H1 (cell line): ENCODE data around the gene MRPS2. TPM values are rescaled to one million over a fixed set of nuclear protein-coding genes. Genes with fewer than 3 reads are reported as not detected.

Experiments
- CTCF ChIA-PET: fragments of 300-600 bp; sonication (Branson Sonifier 250); formaldehyde crosslinking; loops from one replicate; lab custom pipeline; 2021; ENCODE audit not compliant: partially characterized antibody; lab: Charles Lee
- POLR2A ChIA-PET: fragments of 300-600 bp; sonication (Branson Sonifier 250); formaldehyde crosslinking; loops from one replicate; lab custom pipeline; 2021; ENCODE audit warnings: inconsistent platforms; ENCODE audit not compliant: partially characterized antibody; lab: Charles Lee
- DNase-seq, 2 experiments: peaks; one replicate each; pipeline versions ENCODE4 v3.0.0 to v3.0.0-alpha.2; 2010 to 2022; ENCODE audit warnings: low spot score in 2 of 2, low read depth in 1 of 2, mixed read lengths in 1 of 2
- FAIRE-seq: peaks from 2 replicates; lab custom pipeline; 2011; peaks lifted over from hg19 to GRCh38; lab: Jason Lieb, UNC
- H2AFZ ChIP-seq: 2 replicates; pipeline ENCODE4 v1.8.1; 2012; ENCODE audit warnings: low read length, inconsistent platforms
- H2AK5ac ChIP-seq: 2 replicates; pipeline ENCODE4 v1.6.1; 2013; ENCODE audit warnings: low read depth, low read length
- H2BK120ac ChIP-seq: replicated peaks from 2 replicates; pipeline ENCODE3; 2013; ENCODE audit warnings: low read depth, low read length, inconsistent platforms
- H2BK12ac ChIP-seq: 2 replicates; pipeline ENCODE4 v1.6.1; 2013; ENCODE audit warnings: low read depth, low read length
- H2BK15ac ChIP-seq: 2 replicates; pipeline ENCODE4 v1.6.1; 2013; ENCODE audit warnings: low read length
- H2BK20ac ChIP-seq: 2 replicates; pipeline ENCODE4 v1.6.1; 2013; ENCODE audit warnings: low read length
- H2BK5ac ChIP-seq: 2 replicates; pipeline ENCODE4 v1.6.1; 2013; ENCODE audit warnings: low read depth, low read length
- H3K14ac ChIP-seq: 2 replicates; pipeline ENCODE4 v1.6.1; 2013; ENCODE audit warnings: inconsistent platforms; ENCODE audit not compliant: insufficient read length
- H3K18ac ChIP-seq: 2 replicates; pipeline ENCODE4 v1.6.1; 2013; ENCODE audit warnings: low read length; ENCODE audit errors: extremely low read depth
- H3K23ac ChIP-seq: 2 replicates; pipeline ENCODE4 v1.6.1; 2013; ENCODE audit warnings: inconsistent platforms; ENCODE audit not compliant: insufficient read length
- H3K23me2 ChIP-seq: 2 replicates; pipeline ENCODE4 v1.6.1; 2013; ENCODE audit warnings: low read depth, low read length
- H3K27ac ChIP-seq: 2 replicates; pipeline ENCODE4 v1.6.1; 2011; ENCODE audit warnings: low read depth, low read length, inconsistent platforms
- H3K27me3 ChIP-seq, 4 experiments: replicated peaks in 1 of 4; 1 replicate in 1 of 4; 2 replicates in 3 of 4; pipeline versions ENCODE4 v1.6.1 to v1.8.1; 2011 to 2013; ENCODE audit warnings: low read length in 3 of 4, mild to moderate bottlenecking in 3 of 4, inconsistent platforms in 2 of 4, mixed read lengths in 2 of 4, moderate library complexity in 1 of 4; ENCODE audit not compliant: control insufficient read depth in 3 of 4, insufficient read depth in 3 of 4; ENCODE audit errors: extremely low read depth in 1 of 4
- H3K36me3 ChIP-seq, 4 experiments: 2 replicates each; pipeline versions ENCODE4 v1.6.1 to v1.8.1; 2011 to 2013; ENCODE audit warnings: mild to moderate bottlenecking in 4 of 4, low read length in 3 of 4, moderate library complexity in 2 of 4, control low read depth in 1 of 4, inconsistent platforms in 1 of 4; ENCODE audit not compliant: insufficient read depth in 4 of 4, control insufficient read depth in 2 of 4
- H3K4ac ChIP-seq: replicated peaks from 2 replicates; pipeline ENCODE3; 2013; ENCODE audit warnings: low read length, low read depth, mixed read lengths, inconsistent platforms; ENCODE audit not compliant: insufficient read length
- H3K4me1 ChIP-seq, 4 experiments: replicated peaks in 1 of 4; 1 replicate in 1 of 4; 2 replicates in 3 of 4; pipeline versions ENCODE4 v1.6.1 to v1.8.1; 2011 to 2013; ENCODE audit warnings: low read length in 3 of 4, inconsistent platforms in 2 of 4, mixed read lengths in 1 of 4; ENCODE audit not compliant: insufficient read depth in 4 of 4, control insufficient read depth in 3 of 4
- H3K4me2 ChIP-seq, 2 experiments: 2 replicates each; pipeline versions ENCODE4 v1.6.1 to v1.8.1; 2011 to 2013; ENCODE audit warnings: low read depth in 2 of 2, low read length in 2 of 2, control low read depth in 1 of 2, inconsistent platforms in 1 of 2, mild to moderate bottlenecking in 1 of 2; ENCODE audit not compliant: insufficient read depth in 1 of 2
- H3K4me3 ChIP-seq, 4 experiments: fragments of 200-600, 300-600 bp in 1 of 4; sonication (generic), shearing (Covaris generic), sonication (Bioruptor Twin) in 1 of 4; 2 replicates each; pipeline versions ENCODE4 v1.5.1 to v1.8.1; 2011 to 2016; ENCODE audit warnings: low read length in 4 of 4, low read depth in 3 of 4, control low read depth in 2 of 4, inconsistent platforms in 2 of 4, mild to moderate bottlenecking in 2 of 4, mixed read lengths in 1 of 4, moderate library complexity in 1 of 4; ENCODE audit not compliant: insufficient read depth in 2 of 4; ENCODE audit errors: extremely low read depth in 1 of 4
- H3K56ac ChIP-seq: replicated peaks from 2 replicates; pipeline ENCODE3; 2013; ENCODE audit warnings: low read depth, mild to moderate bottlenecking, mixed read lengths, low read length, inconsistent platforms; ENCODE audit not compliant: insufficient read length
- H3K79me1 ChIP-seq: 2 replicates; pipeline ENCODE4 v1.6.1; 2013; ENCODE audit warnings: low read depth, low read length, control low read depth
- H3K79me2 ChIP-seq, 2 experiments: 2 replicates each; pipeline versions ENCODE4 v1.6.1 to v1.8.1; 2012 to 2013; ENCODE audit warnings: low read length in 2 of 2, mild to moderate bottlenecking in 2 of 2, inconsistent platforms in 1 of 2; ENCODE audit not compliant: insufficient read depth in 2 of 2, control insufficient read depth in 1 of 2
- H3K9ac ChIP-seq, 4 experiments: replicated peaks in 1 of 4; 1 replicate in 1 of 4; 2 replicates in 3 of 4; pipeline versions ENCODE4 v1.6.1 to v1.8.1; 2011 to 2013; ENCODE audit warnings: low read depth in 3 of 4, low read length in 3 of 4, control low read depth in 2 of 4, mild to moderate bottlenecking in 2 of 4, moderate library complexity in 2 of 4, inconsistent platforms in 1 of 4; ENCODE audit errors: extremely low read depth in 1 of 4
- H3K9me3 ChIP-seq, 2 experiments: 2 replicates each; pipeline versions ENCODE4 v1.6.1 to v1.8.1; 2012 to 2013; ENCODE audit warnings: mild to moderate bottlenecking in 2 of 2, moderate library complexity in 2 of 2, control low read depth in 1 of 2, inconsistent platforms in 1 of 2, low read depth in 1 of 2, low read length in 1 of 2, mixed read lengths in 1 of 2; ENCODE audit not compliant: insufficient read depth in 2 of 2
- H4K20me1 ChIP-seq, 2 experiments: replicated peaks in 1 of 2; 2 replicates each; pipeline versions ENCODE3 to v1.8.1; 2011 to 2013; ENCODE audit warnings: inconsistent platforms in 2 of 2, low read length in 2 of 2, mild to moderate bottlenecking in 1 of 2; ENCODE audit not compliant: insufficient read depth in 2 of 2, control insufficient read depth in 1 of 2
- H4K5ac ChIP-seq: 2 replicates; pipeline ENCODE4 v1.6.1; 2013; ENCODE audit warnings: low read length, low read depth, mixed read lengths, inconsistent platforms; ENCODE audit not compliant: insufficient read length
- H4K8ac ChIP-seq: 2 replicates; pipeline ENCODE4 v1.8.0; 2013; ENCODE audit warnings: mild to moderate bottlenecking, moderate library complexity, low read length, inconsistent platforms; ENCODE audit not compliant: insufficient read depth; ENCODE audit errors: extremely low read depth
- H4K91ac ChIP-seq: replicated peaks from 2 replicates; pipeline ENCODE3; 2013; ENCODE audit warnings: low read length, mixed read lengths, inconsistent platforms; ENCODE audit not compliant: insufficient read length
- BRCA1 ChIP-seq: IDR thresholded peaks from 2 replicates; pipeline ENCODE4 v1.6.1; 2012; ENCODE audit warnings: low read depth, low read length, improper control_type of control experiment
- CBX5 ChIP-seq: fragments of 300-800, 300-1000 bp; sonication (generic); IDR thresholded peaks from 2 replicates; pipeline ENCODE4 v1.7.1; 2016; ENCODE audit warnings: antibody characterized with exemption, low read length, low read depth
- CHD1 ChIP-seq: IDR thresholded peaks from 2 replicates; pipeline ENCODE4 v1.6.1; 2012; ENCODE audit warnings: low read depth, low read length, improper control_type of control experiment
- CTCF ChIP-seq, 3 experiments: IDR thresholded peaks; 1 replicate in 2 of 3; 2 replicates in 1 of 3; pipeline versions ENCODE4 v1.5.1 to v1.6.1; 2011; ENCODE audit warnings: low read length in 3 of 3, mild to moderate bottlenecking in 3 of 3, inconsistent platforms in 2 of 3, low read depth in 1 of 3, moderate library complexity in 1 of 3; ENCODE audit not compliant: insufficient read depth in 1 of 3; ENCODE audit errors: control extremely low read depth in 1 of 3
- MAX ChIP-seq: IDR thresholded peaks from 2 replicates; pipeline ENCODE4 v1.6.1; 2012; ENCODE audit warnings: inconsistent platforms
- PHF8 ChIP-seq: fragments of 200-600 bp; sonication (generic); conservative IDR thresholded peaks from 2 replicates; pipeline ENCODE4 v1.7.1; 2012; ENCODE audit warnings: low read depth, mild to moderate bottlenecking, inconsistent platforms, low read length, moderate library complexity
- SIN3A ChIP-seq, 2 experiments: IDR thresholded peaks in 1 of 2; conservative IDR thresholded peaks in 1 of 2; 2 replicates each; pipeline ENCODE4 v1.6.1; 2011 to 2012; ENCODE audit warnings: low read length in 2 of 2, improper control_type of control experiment in 1 of 2, low read depth in 1 of 2, mild to moderate bottlenecking in 1 of 2
- SP2 ChIP-seq: IDR thresholded peaks from 2 replicates; pipeline ENCODE4 v1.6.1; 2012; ENCODE audit warnings: mild to moderate bottlenecking, low read length, inconsistent platforms
- WGBS, 2 experiments: shearing (Covaris generic) in 1 of 2; methylation state at CpG; one replicate each; pipeline versions ENCODE4 v1.1.6 to v1.1.7; 2013 to 2015; ENCODE audit warnings: low lambda C conversion rate in 2 of 2, mixed read lengths in 2 of 2, inconsistent platforms in 1 of 2, low coverage in 1 of 2, missing lambda C conversion rate in 1 of 2; ENCODE audit not compliant: insufficient replicate concordance in 2 of 2, insufficient coverage in 1 of 2, insufficient read length in 1 of 2; ENCODE audit errors: extremely low coverage in 1 of 2, missing lambda C conversion rate in 1 of 2; 5-methylcytosine and 5-hydroxymethylcytosine counted together
- polyA plus RNA-seq, 7 experiments: library from polyadenylated mRNA; depleted of rRNA in 3 of 7; stranded (reverse) in 5 of 7; unstranded in 2 of 7; fragments of >200 nt in 5 of 7; fragments of 200-250 nt in 2 of 7; gene quantifications; 1 replicate in 5 of 7; 2 replicates in 1 of 7; 4 replicates in 1 of 7; pipeline versions ENCODE4 v1.2.1 to v1.2.3, GENCODE V29; 2011 to 2013; ENCODE audit warnings: missing spikeins in 2 of 7, mixed read lengths in 2 of 7
- total RNA-seq: library from RNA; stranded (reverse); fragmentation: NEBNext Ultra II Directional; extraction: Animal tissue kit (Norgen Biotek cat#: 25700); gene quantifications from 2 replicates; pipeline ENCODE4 v1.2.1, GENCODE V29; 2021

MRPS2 gene
- total and polyA plus RNA-seq, 2 of the 8 experiments (the other 6 are each of a cell fraction or from before 2014, with no cell fraction given) = 78.6 to 476 TPM

GRCh38 chr9:135484460-135485277 lies 15.8 kb upstream of the MRPS2 start:
- Histone ChIP-seq H3K79me1 (peaks cover 4% of the 10 kb centered on the region; the same call in 1 of the 2 replicates), H3K56ac (no peak overlapping the region), H4K91ac (no peak overlapping the region), H2BK5ac (no peak overlapping the region), H3K27me3 (no peaks in the 10 kb centered on the region; a peak in 1 of 7 replicates), H3K9me3 (no peaks in the 10 kb centered on the region), H2BK12ac (no peak overlapping the region), H3K27ac (no peak overlapping the region), H4K8ac (no peak overlapping the region), H2AK5ac (no peak overlapping the region), H3K4me1 (peaks cover 0 to 5% (median 2%) of the 10 kb centered on the region in 4 experiments; a peak in 6 of 7 replicates), H4K5ac (no peak overlapping the region), H2AFZ (no peak overlapping the region), H3K9ac (no peak overlapping the region), H3K4me3 (no peak overlapping the region), H2BK15ac (no peak overlapping the region), H3K4me2 (no peak overlapping the region), H2BK20ac (no peak overlapping the region), H4K20me1 (peaks cover 9 to 10% of the 10 kb centered on the region in 2 experiments), H3K79me2 (peaks cover 3 to 20% of the 10 kb centered on the region in 2 experiments; a peak in 2 of 4 replicates), H3K18ac (no peak overlapping the region), H3K4ac (no peak overlapping the region), H3K14ac (no peak overlapping the region), H3K36me3 (peaks cover 17 to 50% (median 42%) of the 10 kb centered on the region in 4 experiments), H3K23me2 (peaks cover 5% of the 10 kb centered on the region; the same call in 1 of the 2 replicates), H2BK120ac (no peak overlapping the region), H3K23ac (no peak overlapping the region)
- 95% methylated on average over 37 of the region's 47 CpGs; no CpG with 5 or more reads in 1 of the 2 experiments for WGBS, 2 experiments
- DNase-seq (no peak), FAIRE-seq (no peak)
- ChIA-PET POLR2A (interaction anchor here (1.0 to 1.5 kb wide), 3 partner anchors 20 to 29 kb away, joined by 3 read pairs; no protein-coding TSS in a partner anchor), CTCF (interaction anchor here (2.0 to 2.1 kb wide), 2 partner anchors 13 to 46 kb away, joined by 6 to 7 read pairs; no protein-coding TSS in a partner anchor)
- no peak for TF ChIP-seq CHD1
- no peak for TF ChIP-seq CTCF (IDR thresholded peaks at IDR 0.05; ENCODE audit: control extremely low read depth in 1 of 3, insufficient read depth in 1 of 3, low read depth in 1 of 3, low read length in 3 of 3)
- TF ChIP-seq SIN3A (conservative IDR thresholded peaks at IDR 0.05 in 1 of 2, IDR thresholded peaks at IDR 0.05 in 1 of 2; ENCODE audit: low read depth in 1 of 2, low read length in 2 of 2) = no peak
- no peak for TF ChIP-seq MAX
- TF ChIP-seq SP2 = no peak
- no peak for TF ChIP-seq PHF8
- TF ChIP-seq CBX5 = no peak
- no peak for TF ChIP-seq BRCA1
